Choroid plexus epithelial cell (primary cell): ENCODE measurements around the gene HAO2.

Source experiments
- DNase-seq: peaks from one replicate; pipeline ENCODE4 v3.0.0-alpha.2; 2010; ENCODE audit warnings: low read depth
- H3K4me3 ChIP-seq: 2 replicates; pipeline ENCODE4 v1.5.1; 2011; ENCODE audit warnings: low read depth, mild to moderate bottlenecking, control low read depth, low read length, moderate library complexity
- TF ChIP-seq, protein P1 (sequence below): conservative IDR thresholded peaks from 2 replicates; pipeline ENCODE4 v1.5.1; 2011; ENCODE audit warnings: low read depth, mild to moderate bottlenecking, control low read depth, inconsistent platforms, low read length, moderate library complexity

HAO2 gene

DNA sequence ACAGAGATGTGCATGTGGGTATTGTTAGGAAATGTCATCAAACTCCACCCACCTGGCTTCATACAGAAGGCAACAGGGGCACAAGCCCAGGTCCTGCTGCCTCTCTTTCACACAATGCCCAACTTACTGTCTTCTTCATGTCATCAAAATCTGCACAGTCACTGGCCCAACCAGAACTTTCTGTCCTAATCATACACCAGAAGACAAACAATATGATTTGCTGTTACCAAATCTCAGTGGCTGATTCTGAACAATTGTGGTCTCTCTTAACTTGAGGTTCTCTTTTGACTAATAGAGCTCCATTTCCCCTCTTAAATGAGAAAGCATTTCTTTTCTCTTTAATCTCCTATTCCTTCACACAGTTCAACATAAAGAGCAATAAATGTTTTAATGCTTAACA, 54.0 kb downstream of the HAO2 start:
- TF ChIP-seq, protein P1, sequence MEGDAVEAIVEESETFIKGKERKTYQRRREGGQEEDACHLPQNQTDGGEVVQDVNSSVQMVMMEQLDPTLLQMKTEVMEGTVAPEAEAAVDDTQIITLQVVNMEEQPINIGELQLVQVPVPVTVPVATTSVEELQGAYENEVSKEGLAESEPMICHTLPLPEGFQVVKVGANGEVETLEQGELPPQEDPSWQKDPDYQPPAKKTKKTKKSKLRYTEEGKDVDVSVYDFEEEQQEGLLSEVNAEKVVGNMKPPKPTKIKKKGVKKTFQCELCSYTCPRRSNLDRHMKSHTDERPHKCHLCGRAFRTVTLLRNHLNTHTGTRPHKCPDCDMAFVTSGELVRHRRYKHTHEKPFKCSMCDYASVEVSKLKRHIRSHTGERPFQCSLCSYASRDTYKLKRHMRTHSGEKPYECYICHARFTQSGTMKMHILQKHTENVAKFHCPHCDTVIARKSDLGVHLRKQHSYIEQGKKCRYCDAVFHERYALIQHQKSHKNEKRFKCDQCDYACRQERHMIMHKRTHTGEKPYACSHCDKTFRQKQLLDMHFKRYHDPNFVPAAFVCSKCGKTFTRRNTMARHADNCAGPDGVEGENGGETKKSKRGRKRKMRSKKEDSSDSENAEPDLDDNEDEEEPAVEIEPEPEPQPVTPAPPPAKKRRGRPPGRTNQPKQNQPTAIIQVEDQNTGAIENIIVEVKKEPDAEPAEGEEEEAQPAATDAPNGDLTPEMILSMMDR: no peak
- no peak overlapping the region for H3K4me3 ChIP-seq
- DNase-seq: no peak

DNA sequence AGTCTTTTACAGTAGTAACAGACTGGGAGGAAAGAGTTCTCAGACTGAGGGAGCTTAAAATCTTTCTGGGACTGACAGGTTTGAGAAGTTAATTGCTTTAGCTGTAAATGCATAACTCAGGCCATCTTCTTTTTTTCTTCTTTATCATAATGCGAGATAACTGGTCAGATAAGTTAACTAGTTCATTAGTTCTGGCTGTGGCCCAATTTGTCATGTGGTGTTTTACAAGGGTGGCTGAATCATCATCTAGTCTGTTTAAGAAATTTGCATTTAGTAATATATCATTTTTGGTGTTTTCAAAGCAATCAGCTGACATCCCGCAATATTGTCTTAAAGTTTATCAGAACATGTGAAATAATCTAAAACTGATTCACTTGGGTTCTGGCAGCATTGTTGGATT, 60.4 kb downstream of the HAO2 start:
- TF ChIP-seq, protein P1: no peak

DNA sequence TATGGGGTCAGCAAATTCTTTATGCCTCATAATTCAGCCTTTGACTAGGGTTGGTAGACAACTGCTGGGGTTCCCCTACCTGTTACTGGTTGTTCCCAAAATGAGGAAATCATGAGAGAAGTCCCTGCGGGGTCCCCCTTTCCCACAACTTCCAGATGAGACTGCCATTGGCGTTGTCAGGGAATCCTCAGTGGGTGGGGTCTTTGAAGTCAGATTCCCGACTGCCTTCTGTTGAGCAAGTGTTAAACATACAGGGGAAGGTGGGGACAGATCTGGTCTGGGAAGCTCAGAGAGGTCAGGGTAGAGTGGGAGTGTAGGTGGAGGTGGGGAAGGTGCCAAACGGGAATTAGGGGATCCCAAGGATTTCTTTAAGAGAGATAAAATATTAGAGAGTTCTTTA, 61.1 kb downstream of the HAO2 start:
- DNase-seq: no peak
- no peak overlapping the region for H3K4me3 ChIP-seq
- TF ChIP-seq, protein P1: no peak

More for the DNA sequence above, 60.4 kb downstream of the HAO2 start:
- no peak for DNase-seq
- H3K4me3 ChIP-seq: no peak overlapping the region

DNA sequence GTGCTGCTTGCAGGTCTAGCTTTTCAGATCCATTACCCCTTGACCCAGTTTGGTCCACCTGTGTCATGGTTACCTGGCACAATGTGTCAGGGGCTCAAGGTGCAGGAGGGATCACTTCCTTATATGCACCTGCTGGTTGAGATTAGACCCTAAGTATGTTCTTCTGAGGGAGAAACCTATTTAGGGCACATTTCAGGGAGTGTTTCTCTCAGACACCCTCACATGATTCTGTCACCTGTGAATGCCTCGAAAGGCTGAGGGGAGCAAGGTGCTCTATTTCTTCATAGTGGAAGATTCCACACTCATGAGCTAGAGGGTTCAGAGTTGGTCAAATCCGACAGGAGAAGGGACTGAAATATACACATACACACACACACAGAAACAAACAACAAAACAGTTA, 61.9 kb downstream of the HAO2 start:
- TF ChIP-seq, protein P1: no peak
- H3K4me3 ChIP-seq: no peak overlapping the region
- DNase-seq: no peak

DNA sequence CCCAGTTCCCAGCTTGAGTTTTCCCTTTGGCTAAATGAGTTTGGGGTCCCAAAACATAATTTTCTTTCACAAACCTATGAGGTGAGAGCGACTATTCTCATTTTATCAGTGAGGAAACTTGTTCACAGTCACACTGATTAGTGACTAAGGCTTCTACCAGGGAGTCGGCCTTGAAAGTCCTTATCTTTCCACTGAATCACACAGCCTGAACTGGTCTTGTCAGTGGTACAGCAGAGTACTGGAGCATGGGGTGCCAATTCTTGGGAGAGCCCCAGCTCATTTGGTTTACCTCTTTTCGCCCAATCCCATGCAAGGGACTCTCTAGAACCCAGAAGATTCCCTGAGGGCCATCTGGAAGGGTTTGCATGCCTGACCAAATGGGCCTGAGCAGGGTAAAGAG, 63.3 kb downstream of the HAO2 start:
- TF ChIP-seq, protein P1: no peak
- no peak overlapping the region for H3K4me3 ChIP-seq
- DNase-seq: no peak

DNA sequence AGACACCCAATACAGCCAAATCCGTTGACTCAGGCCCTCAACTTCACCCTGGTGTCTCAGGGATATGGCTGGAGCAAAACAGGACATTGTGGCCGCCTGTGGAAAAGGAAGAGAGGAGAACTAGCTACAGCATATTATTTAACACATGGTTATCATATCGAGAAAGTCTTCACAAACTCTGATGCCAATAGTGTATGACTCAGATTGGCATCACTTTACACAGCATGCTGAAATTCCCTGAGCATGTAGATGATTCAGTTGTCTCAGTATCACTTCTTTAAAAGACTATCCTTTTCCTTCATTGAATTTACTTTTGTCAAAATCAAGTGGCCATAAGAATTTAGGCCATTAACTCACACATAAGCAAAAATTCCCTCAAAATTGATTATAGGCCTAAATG, 66.5 kb downstream of the HAO2 start:
- H3K4me3 ChIP-seq: no peak overlapping the region
- TF ChIP-seq, protein P1: no peak
- no peak for DNase-seq

DNA sequence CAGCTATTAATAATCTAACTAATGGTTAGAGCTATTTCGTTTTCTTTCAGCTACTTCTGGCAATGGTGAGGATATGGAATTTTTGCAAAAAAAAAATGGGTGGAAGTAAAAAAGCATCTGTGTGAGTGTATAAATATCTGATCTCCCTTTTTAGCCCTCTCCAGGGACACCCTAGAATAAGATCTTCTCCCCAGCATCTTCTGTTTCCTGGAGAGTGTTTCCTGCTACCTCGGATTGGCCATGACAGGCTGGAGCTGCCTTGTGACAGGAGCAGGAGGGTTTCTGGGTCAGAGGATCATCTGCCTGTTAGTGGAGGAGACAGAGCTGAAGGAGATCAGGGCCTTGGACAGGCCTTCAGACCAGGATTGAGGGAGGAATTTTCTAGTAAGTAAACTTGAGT, 70.2 kb downstream of the HAO2 start:
- no peak for DNase-seq
- H3K4me3 ChIP-seq: no peak overlapping the region
- TF ChIP-seq, protein P1: no peak
